GM18519 (cell line): ENCODE measurements around the gene CFAP70.
"Not testable (repeated sequence)": the region's sequence is repeated elsewhere in the genome, so short reads cannot be mapped to it uniquely, and the experiment has no call there.

Source experiments
- ATAC-seq: cut with Tn5 transposase; IDR thresholded peaks from one replicate; pipeline ENCODE4 v1.9.1; 2021; ENCODE audit warnings: mild to moderate bottlenecking, moderate library complexity; ENCODE audit not compliant: unreplicated experiment, low FRiP score

Gene CFAP70

DNA sequence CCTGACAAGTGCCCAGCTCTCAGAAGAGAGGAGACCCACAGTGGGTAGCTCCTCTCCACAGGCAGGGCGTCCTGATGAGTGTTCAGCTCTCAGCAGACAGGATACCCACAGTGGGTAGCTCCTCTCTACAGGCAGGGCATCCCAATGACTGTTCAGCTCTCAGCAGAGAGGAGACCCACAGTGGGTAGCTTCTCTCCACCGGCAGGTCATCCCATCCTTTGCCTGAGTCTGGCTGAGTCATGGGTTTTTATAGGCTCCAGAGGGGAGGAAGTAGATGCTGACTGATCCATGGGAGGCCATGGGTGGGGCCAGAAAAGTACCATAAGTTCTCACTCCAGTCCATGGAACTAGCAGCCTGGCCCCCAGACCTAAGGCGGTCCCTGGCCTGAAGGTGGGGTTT lies 18.5 kb downstream of the CFAP70 start:
- no peak for ATAC-seq

DNA sequence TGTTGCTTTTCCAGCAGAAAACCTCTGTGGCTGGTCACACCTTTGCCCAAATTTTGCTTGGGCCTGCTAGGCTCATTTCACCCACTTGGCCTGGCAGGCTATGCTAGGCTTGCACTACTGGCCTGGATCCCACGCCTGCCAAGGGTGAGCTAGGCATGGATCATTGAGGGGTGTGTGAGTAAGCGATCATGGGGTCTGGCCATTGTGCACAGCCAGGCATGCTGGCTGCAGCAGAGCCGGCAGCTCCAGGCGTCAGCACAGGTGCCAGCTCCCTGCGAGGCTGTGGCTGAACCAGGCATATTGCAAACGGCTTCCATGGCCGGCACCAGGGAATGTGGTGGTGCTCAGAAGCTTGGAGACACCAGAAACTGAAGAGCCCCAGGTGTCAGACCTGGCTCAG lies 19.2 kb downstream of the CFAP70 start:
- ATAC-seq: no peak

DNA sequence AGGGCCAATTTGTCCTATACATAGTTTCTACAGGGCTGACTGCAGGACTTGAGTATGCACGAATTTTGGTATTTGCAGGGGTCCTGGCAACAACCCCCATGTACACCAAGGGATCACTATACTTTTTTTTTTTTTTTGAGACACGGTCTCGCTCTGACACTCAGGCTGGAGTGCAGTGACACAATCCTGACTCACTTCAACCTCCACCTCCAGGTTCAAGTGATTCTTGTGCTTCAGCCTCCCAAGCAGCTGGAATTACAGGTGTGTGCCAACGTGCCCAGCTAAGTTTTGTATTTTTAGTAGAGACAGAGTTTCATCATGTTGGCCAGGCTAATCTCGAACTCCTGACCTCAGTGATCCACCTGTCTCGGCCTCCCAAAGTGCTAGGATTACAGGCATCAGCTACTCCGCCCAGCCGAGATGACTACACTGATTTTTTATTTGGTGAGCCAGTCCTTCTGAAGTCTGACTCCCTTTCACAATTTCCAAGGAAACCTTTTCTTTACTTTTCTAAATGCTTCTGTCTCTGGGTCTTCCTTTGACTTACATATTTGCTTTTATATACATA lies 19.8 kb downstream of the CFAP70 start:
- no peak for ATAC-seq

DNA sequence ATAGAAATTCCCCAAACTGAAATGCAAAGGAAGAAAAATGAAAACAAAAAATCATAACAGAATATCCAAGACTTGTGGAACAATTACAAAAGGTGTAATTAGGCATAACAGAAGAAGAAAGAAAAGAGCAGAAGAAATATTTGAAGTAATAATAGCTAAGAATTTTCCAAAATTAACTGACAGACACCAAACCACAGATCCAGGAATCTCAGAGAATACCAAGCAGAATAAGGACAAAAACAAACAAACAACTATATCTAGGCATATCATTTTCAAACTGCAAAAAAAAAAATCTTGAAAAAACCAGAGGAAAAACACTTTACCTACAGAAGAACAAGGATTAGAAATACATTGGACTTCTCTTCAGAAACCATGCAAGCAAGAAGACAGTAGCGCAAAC lies 25.5 kb downstream of the CFAP70 start:
- ATAC-seq: no peak

DNA sequence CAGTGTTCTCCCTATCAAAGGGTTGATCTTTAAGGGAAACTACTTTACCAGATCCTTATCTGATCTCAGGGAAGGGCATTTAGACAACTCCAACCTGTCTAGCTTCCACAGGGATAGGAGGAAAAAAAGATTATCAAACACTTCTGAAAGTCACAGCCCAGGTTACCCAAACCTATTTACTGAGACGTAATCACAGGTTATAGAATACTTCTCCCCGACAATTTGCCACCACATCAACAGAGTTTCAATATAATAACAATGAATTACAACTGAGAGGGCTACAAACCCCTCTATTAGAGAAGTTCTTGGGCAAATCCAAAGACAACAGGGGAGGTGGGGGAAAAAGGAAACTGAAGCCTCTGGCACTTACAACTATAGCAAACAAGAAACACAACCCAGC lies 26.3 kb downstream of the CFAP70 start:
- ATAC-seq: no peak

DNA sequence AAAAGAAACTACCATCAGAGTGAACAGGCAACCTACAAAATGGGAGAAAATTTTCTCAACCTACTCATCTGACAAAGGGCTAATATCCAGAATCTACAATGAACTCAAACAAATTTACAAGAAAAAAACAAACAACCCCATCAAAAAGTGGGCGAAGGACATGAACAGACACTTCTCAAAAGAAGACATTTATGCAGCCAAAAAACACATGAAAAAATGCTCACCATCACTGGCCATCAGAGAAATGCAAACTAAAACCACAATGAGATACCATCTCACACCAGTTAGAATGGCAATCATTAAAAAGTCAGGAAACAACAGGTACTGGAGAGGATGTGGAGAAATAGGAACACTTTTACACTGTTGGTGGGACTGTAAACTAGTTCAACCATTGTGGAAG lies 30.1 kb downstream of the CFAP70 start:
- not testable (repeated sequence) for ATAC-seq

DNA sequence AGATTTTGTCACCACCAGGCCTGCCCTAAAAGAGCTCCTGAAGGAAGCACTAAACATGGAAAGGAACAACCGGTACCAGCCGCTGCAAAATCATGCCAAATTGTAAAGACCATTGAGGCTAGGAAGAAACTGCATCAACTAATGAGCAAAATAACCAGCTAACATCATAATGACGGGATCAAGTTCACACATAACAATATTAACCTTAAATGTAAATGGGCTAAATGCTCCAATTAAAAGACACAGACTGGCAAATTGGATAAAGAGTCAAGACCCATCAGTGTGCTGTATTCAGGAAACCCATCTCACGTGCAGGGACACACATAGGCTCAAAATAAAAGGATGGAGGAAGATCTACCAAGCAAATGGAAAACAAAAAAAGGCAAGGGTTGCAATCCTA lies 33.4 kb downstream of the CFAP70 start:
- not testable (repeated sequence) for ATAC-seq

DNA sequence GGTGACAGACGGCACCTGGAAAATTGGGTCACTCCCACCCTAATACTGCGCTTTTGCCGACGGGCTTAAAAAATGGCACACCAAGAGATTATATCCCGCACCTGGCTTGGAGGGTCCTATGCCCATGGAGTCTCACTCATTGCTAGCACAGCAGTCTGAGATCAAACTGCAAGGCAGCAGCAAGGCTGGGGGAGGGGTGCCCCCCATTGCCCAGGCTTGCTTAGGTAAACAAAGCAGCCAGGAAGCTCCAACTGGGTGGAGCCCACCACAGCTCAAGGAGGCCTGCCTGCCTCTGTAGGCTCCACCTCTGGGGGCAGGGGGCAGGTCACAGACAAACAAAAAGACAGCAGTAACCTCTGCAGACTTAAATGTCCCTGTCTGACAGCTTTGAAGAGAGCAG lies 35.1 kb downstream of the CFAP70 start:
- not testable (repeated sequence) for ATAC-seq

DNA sequence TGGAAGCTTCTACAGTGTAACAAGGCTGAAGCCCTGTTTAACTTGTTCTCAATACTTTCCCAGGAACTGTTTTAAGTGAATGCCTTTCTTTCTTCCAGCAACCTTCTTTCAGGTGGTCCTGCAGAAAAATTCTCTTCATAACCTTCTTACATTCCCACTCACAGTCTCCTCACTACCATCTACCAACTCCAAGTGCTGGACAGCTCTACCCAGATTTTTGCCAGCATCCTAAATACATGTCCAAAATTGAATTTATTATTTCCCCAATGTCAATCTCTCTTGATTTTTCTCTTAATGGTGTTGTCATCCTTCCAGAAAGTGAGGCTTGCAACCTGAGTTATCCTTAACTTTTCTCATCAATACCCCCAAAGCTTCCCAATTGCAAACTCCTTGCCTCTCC lies 48.2 kb downstream of the CFAP70 start:
- ATAC-seq: no peak

DNA sequence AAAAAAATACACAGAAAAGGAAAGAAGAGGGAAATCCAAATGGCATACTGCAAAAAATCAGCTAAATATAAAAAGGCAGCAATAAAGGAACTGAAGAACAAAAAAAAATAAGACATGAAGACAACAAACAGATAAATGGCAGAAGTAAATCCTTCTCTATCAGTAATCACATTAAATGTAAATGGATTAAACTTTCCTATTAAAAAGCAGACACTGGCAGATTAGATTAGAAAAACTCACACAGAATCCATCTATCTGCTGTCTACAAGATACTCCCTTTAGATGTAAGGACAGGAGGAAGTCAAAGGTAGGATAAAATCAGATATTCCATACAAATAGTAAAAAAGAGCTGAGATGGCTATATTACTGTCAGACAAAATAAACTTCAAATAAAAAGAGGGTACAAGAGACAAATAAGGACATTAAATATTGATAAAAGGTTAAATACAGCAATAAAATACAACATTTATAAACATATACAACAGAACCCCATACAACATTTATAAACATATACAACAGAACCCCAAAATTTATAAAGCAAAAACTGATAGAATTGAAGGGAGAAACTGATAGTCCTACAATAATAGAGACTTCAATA lies 51.4 kb downstream of the CFAP70 start:
- no peak for ATAC-seq

DNA sequence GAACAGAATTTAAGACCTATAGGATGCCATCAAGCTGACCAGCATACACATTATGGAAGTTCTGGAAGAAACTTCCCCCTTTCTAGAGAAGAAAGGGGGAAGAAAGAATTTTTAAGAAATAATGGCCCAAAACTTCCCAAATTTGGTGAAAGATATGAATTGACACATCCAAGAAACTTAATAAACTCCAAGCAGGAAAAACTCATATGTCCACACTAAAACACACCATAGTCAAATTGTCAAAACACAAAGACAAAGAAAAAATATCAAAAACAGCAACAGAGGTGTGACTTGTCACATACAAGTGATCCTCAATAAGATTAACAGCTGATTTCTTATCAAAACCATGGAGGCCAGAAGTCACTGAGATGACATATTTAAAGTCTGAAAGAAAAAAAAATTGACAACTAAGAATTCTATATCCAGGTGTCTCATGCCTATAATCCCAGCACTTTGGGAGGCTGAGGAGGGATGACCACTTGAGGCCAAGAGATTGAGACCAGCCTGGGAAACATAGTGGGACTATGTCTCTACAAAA lies 52.4 kb downstream of the CFAP70 start:
- no peak for ATAC-seq

DNA sequence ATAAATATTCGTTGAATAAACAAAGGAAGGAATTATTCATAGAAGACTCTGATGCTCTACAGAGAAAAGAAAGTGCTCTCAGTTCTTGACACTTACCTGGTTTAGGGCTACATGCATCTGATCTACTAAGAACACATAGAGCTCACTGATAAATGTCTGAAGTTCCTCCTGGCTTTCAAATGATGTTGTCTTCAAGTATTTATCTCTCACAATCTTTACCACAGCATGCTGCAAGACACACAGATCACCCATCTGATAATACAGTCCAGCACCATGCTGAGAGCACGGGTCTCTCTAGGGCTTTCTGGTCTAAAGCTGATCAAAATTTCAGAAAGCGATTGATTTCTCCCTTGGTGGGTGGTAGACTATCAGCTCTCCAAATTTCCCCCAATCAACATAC lies 61.7 kb downstream of the CFAP70 start:
- ATAC-seq: no peak

DNA sequence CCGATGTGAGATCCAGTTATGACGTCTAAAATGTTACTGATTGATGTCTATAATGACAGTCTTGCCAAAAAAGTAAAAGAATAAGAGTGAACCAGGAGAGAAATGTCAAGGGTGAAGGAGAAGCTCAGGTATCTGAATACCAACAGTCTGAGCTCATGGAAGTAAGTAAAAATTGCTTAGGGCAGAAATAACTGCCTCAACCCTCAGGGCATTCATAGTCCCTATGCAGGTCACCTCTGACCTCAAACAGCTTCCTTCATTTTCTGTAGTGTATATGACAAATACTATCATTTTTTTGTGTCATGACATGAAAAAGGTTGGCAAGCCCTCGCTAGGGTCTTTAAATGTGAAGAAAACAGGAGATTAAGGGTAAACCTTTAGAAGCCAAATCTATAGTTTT lies 65.2 kb downstream of the CFAP70 start:
- no peak for ATAC-seq

DNA sequence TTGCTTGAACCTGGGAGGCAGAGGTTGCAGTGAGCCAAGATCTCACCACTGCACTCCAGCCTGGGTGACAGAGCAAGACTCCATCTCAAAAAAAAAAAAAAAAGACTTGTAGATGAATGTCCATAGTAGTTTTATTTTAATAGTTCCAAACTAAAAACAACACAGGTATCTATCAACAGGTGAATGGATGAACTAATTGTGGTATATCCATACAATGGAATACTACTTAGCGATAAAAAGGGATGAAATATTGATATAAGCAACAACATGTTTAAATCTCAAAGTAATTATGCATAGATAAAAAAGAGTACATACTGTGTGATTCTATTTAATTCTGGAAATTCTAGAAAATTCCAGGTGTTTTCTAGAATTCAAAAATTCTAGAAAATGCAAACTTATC lies 68.7 kb downstream of the CFAP70 start:
- ATAC-seq: no peak

DNA sequence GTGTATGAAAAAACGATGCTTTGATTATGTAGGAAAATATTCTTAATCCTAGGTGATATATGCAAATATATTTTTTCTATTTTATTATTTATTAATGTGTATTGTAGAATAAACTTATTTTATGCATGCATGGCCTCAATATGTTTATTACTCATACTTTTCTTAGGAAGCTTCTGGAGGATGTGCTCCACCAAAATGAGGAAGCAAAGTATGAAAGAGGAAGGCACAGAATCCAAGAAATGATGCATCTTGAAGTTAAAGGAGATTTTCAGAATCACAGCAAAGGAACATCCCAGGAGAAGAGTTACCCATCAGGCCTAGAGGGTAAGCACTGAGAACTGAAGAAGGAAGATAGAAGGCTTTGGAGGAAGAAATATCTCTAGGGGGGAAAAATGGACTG lies 71.2 kb downstream of the CFAP70 start:
- no peak for ATAC-seq

DNA sequence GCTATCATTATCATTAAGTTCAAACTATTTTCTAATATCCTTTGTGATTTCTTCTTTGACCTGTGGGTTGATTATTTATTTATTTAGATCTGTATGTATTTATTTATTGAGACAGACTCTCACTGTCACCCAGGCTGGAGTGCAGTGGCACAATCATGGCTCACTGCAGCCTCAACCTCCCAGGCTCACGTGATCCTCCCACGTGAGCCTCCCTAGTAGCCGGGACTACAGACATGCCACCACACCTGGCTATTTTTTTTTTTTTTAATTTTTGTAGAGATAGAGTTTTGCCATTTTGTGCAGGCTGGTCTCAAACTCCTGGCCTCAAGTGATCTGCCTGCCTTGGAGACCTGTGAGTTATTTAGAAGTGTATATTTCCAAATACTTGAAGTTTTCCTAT lies 77.6 kb downstream of the CFAP70 start:
- ATAC-seq: no peak

DNA sequence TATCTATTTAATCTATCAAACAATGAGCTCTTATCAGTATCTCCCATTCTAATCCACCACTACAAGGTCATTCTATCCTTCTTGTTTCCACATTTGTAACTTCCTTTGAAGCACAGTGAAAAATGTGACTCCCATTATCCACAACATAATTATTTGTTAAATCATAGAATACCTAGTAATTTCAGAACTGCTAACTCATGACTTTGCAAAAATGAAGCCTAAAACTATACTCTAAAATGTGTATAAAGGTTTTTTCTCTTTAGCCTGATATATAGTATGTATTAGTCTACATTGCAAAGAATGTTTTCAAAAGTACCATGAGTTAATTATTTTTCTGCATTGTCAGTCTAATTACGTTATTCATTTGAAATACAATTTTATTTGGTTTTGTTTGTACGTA lies 94.2 kb downstream of the CFAP70 start:
- ATAC-seq: no peak

DNA sequence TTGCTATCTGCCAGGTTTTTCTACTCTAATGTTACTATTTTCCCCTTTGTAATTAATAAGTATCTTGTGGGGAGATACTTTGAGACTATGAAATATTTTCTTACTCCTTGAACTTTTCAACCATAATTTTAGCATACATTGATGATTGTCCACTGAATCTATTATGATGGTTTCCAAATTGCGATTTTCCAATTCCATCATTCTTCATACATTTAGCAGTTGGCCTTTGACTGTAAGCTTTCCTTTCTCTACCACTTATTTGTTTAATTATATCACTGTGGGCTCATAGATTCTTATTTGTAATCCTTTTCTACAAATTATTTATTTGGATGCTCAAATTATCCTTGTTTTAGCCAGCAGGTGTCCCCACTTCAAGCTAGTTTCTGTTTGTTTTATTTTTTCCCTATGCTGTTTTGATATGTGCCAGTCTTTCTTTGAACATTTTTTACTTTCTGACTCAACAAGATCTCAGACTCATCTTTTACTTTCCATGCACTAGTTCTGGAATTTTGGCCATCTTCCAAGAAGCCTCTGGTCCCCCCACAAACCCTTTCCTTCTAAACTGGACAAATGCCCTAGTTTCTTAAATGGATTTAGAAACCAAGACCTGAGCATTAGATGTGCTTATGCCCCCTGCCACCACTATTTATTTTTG lies 94.8 kb downstream of the CFAP70 start:
- no peak for ATAC-seq

DNA sequence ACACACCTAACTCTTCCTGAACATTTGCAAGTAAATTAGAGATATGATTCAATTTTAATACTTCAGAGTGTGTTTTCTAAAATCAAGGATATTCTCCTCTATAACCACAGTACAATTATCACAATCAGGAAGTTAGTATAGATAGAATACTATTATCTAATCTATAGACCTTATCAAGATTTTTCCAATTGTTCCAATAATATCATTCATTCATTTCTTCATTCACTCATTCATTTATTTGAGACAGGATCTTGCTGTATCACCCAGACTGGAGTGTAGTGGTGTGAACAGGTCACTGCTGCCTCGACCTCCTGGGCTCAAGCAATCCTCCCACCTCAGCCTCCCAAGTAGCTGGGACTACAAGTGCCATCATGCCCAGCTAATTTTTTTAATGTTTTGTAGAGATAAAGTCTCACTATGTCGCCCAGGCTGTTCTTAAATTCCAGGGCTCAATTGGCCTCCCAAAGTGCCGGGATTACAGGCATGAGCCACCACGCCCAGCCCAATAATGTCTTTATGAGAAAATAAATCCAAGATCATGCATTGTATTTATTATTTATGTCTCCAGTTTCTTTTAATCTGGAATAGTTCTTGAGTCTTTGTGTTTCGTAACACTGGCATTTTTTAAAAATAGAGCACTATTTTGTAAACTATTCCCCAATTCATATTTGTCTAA lies 95.6 kb downstream of the CFAP70 start:
- ATAC-seq: no peak

DNA sequence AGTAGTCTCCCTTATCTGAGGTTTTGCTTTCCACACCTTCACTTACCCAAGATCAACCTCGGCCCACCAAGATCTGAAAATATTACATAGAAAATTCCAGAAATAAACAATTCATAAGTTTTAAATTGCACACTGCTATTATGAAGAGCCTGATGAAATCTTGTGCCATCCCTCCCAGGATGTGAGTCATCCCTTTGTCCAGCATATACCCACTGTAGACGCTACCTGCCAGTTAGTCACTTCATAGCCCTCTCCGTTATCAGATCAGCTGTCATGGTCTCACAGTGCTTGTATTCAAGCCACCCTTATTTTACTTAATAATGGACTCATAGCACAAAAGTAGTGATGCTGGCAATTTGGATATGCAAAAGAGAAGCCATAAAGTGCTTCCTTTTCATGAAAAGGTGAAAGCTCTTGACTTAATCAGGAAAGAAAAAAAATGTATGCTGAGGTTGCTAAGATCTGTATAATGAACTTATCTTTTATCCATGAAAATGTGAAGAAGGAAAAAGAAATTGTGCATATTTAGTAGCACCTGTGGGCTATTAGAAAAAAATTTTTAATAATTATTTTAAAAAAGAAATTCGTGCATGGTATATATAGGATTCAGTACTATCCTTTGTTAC lies 96.4 kb downstream of the CFAP70 start:
- ATAC-seq: no peak

DNA sequence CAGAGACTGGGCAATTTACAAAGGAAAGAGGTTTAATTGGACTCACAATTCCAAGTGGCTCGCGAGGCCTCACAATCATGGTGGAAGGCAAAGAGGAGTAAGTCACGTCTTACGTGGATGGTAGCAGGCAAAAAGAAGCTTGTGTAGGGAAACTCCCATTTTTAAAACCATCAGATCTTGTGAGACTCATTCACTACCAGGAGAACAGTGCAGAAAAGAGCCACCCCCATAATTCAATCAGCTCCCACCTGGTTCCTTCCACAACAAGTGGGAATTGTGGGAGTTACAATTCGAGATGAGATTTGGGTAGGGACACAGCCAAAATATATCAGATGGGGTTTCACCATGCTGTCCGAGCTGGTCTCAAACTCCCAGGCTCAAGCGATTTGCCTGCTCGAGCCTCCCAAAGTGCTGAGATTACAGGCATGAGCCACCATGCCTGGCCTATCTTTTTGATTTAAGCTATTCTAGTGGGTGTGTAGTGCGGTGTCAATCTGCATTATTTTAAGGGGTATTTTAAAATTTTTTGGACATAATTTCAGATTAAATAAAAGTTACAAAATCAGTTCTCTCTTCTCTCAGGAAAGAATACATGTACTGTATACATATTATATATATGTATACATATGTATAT lies 97.2 kb downstream of the CFAP70 start:
- ATAC-seq: no peak
